ENCODE data around the gene DHX35.

- TF ChIP-seq NFRKB (IDR thresholded peaks at IDR 0.05) (no peak), FOXM1 (IDR thresholded peaks at IDR 0.05; ENCODE audit: borderline replicate concordance) (no peak), SP1 (IDR thresholded peaks at IDR 0.05) (no peak)
These were observed 20.1 kb downstream of the DHX35 start for GRCh38 chr20:38982291-38982690.
